Measurements from ENCODE around the gene SIX5. TPM values are rescaled to one million over a fixed set of nuclear protein-coding genes. Genes with fewer than 3 reads are reported as not detected.

Gene SIX5
- total and polyA plus RNA-seq, 2 experiments from 2014 or later, result 15.6 to 17.0 TPM

DNA sequence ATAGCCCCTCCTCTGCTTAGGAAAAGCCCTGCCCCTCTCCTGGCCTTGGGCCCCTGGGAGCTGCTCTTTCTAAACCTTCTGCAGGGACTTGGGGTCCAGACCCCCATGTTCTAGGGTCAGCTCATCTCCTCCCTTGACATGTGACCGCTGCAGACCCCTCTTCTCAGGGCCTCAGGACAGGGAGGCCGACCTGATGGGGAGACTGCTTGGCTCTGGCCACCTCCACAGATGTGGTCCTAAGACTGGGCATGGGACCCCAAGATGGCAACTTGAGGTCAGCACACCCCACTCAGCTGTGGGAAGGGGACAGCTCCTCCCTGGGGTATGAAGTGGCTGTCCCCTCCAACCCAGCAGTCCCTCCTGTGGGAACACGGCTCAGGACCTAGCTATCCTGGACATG, 3.9 kb upstream of the SIX5 start:
- Histone ChIP-seq H3K27me3 (no peaks in the 10 kb centered on the region), H3K79me2 (peaks cover 1% of the 10 kb centered on the region), H2AFZ (no peak overlapping the region), H3K27ac (no peak overlapping the region), H3K4me2 (no peak overlapping the region), H3K4me3 (no peak overlapping the region), H3K36me3 (replicated peaks; ENCODE audit: insufficient read depth, low read depth) (no peaks in the 10 kb centered on the region), H4K20me1 (ENCODE audit: insufficient read depth, poor library complexity, severe bottlenecking) (no peaks in the 10 kb centered on the region), H3K9me2 (replicated peaks; ENCODE audit: insufficient read depth) (no peaks in the 10 kb centered on the region), H3K4me1 (ENCODE audit: insufficient read depth) (peaks cover 3% of the 10 kb centered on the region), H3K9me3 (ENCODE audit: low read depth) (no peaks in the 10 kb centered on the region)
- no peak for DNase-seq (ENCODE audit: low spot score)
- 96% methylated on average over 3 of the region's 3 CpGs for WGBS (ENCODE audit: low lambda C conversion rate, missing lambda C conversion rate)
- no peak for TF ChIP-seq CTCF (IDR thresholded peaks at IDR 0.05; ENCODE audit: poor library complexity)
- no peak for TF ChIP-seq EZH2phosphoT487 (IDR thresholded peaks at IDR 0.05; ENCODE audit: low read depth, severe bottlenecking, unreplicated experiment)
- TF ChIP-seq EZH2 (IDR thresholded peaks at IDR 0.05; ENCODE audit: borderline replicate concordance), result no peak

DNA sequence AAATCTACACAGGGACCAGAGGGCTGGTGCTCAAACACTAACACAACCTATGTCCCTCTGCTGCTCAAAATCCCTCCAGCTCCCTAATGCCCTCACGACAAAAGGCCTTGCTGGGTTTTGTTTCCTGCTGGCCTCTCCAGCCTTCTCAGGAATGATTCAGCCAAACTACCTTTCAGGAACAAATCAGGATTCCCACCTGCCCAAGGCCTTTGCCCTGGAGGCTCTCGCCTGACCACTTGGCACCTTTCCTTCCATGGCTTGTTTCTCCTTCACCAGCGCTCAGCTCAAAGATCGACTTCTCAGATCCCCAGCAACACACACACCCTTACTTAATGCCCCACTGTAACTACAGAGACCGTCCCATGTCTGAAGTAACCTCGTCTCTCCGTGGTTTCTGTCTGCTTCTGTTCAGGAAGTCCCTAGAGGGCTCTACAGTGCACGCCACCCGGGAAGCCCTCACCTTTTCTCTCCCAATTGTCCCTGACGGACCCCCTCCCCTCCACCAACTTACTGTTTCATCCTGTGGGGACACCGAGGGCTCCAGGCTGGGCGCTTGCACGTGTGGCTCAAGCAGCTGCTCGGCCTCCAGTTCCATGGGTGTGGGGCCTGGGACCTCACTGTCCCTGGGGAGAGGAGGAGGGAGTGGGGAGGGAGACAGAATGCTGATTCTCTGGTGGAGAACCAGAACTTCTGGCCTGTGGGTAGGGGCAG, 3.2 kb upstream of the SIX5 start:
- DNase-seq (ENCODE audit: low spot score), result no peak
- Histone ChIP-seq H3K36me3 (replicated peaks; ENCODE audit: insufficient read depth, low read depth) (no peaks in the 10 kb centered on the region), H2AFZ (no peak overlapping the region), H4K20me1 (ENCODE audit: insufficient read depth, poor library complexity, severe bottlenecking) (no peaks in the 10 kb centered on the region), H3K27me3 (no peaks in the 10 kb centered on the region), H3K4me3 (no peak overlapping the region), H3K27ac (no peak overlapping the region), H3K4me1 (ENCODE audit: insufficient read depth) (peaks cover 3% of the 10 kb centered on the region), H3K9me3 (ENCODE audit: low read depth) (no peaks in the 10 kb centered on the region), H3K4me2 (no peak overlapping the region), H3K79me2 (peaks cover 6% of the 10 kb centered on the region), H3K9me2 (replicated peaks; ENCODE audit: insufficient read depth) (no peaks in the 10 kb centered on the region)
- WGBS (ENCODE audit: low lambda C conversion rate, missing lambda C conversion rate), result 91% methylated on average over 14 of the region's 14 CpGs
- no peak for TF ChIP-seq EZH2 (IDR thresholded peaks at IDR 0.05; ENCODE audit: borderline replicate concordance)
- no peak for TF ChIP-seq EZH2phosphoT487 (IDR thresholded peaks at IDR 0.05; ENCODE audit: low read depth, severe bottlenecking, unreplicated experiment)
- no peak for TF ChIP-seq CTCF (IDR thresholded peaks at IDR 0.05; ENCODE audit: poor library complexity)

- H3K27ac ChIP-seq, result peak overlapping the region; percentile 91
- H4K20me1 ChIP-seq (ENCODE audit: insufficient read depth, poor library complexity, severe bottlenecking), result no peaks in the 10 kb centered on the region
- no peaks in the 10 kb centered on the region for H3K36me3 ChIP-seq (replicated peaks; ENCODE audit: insufficient read depth, low read depth)
- H3K9me2 ChIP-seq (replicated peaks; ENCODE audit: insufficient read depth), result no peaks in the 10 kb centered on the region
- H3K9me3 ChIP-seq (ENCODE audit: low read depth), result no peaks in the 10 kb centered on the region
- peak overlapping the region; percentile 90 for H3K4me2 ChIP-seq
- H3K27me3 ChIP-seq, result no peaks in the 10 kb centered on the region
- H3K4me1 ChIP-seq (ENCODE audit: insufficient read depth), result peaks cover 11% of the 10 kb centered on the region
- DNase-seq (ENCODE audit: low spot score), result no peak
- H3K79me2 ChIP-seq, result peaks cover 15% of the 10 kb centered on the region
- H3K4me3 ChIP-seq, result no peak overlapping the region
- WGBS (ENCODE audit: low lambda C conversion rate, missing lambda C conversion rate), result 95% methylated on average over 31 of the region's 46 CpGs
- TF ChIP-seq EZH2phosphoT487 (IDR thresholded peaks at IDR 0.05; ENCODE audit: low read depth, severe bottlenecking, unreplicated experiment) (no peak), CTCF (IDR thresholded peaks at IDR 0.05; ENCODE audit: poor library complexity) (no peak), EZH2 (IDR thresholded peaks at IDR 0.05; ENCODE audit: borderline replicate concordance) (no peak)
- H2AFZ ChIP-seq, result no peak overlapping the region
Measured at GRCh38 chr19:45771311-45771933, 2.4 kb upstream of the SIX5 start.

Measured in hepatocyte (in vitro differentiated cells).